Measurements from ENCODE around the gene OR5M10.

OR5M10 gene

GRCh38 chr11:56543739-56544138, 33.8 kb downstream of the OR5M10 start:
- no peak overlapping the region for H3K4me3 ChIP-seq (ENCODE audit: low read depth, low read length)
- no peak for DNase-seq (ENCODE audit: low read depth)
- no peak for TF ChIP-seq CTCF (IDR thresholded peaks at IDR 0.05; ENCODE audit: control insufficient read depth, extremely low read depth, insufficient read depth)

- DNase-seq (ENCODE audit: low read depth) = no peak
- H3K4me3 ChIP-seq (ENCODE audit: low read depth, low read length) = no peak within 1 kb of the TSS
- TF ChIP-seq CTCF (IDR thresholded peaks at IDR 0.05; ENCODE audit: control insufficient read depth, extremely low read depth, insufficient read depth) = no peak
Observed at GRCh38 chr11:56543157-56543556, 34.4 kb downstream of the OR5M10 start, which contains the start of gene OR5M11. OR5M11 (minus strand) TSS chr11:56543257; CDS start chr11:56543257, 0 bp downstream.

- DNase-seq (ENCODE audit: low read depth) = peak; percentile 75
- no peak overlapping the region for H3K4me3 ChIP-seq (ENCODE audit: low read depth, low read length)
- no peak for TF ChIP-seq CTCF (IDR thresholded peaks at IDR 0.05; ENCODE audit: control insufficient read depth, extremely low read depth, insufficient read depth)
Observed at GRCh38 chr11:56533054-56533740, 44.3 kb downstream of the OR5M10 start.

- H3K4me3 ChIP-seq (ENCODE audit: low read depth, low read length) = no peak overlapping the region
- no peak for TF ChIP-seq CTCF (IDR thresholded peaks at IDR 0.05; ENCODE audit: control insufficient read depth, extremely low read depth, insufficient read depth)
- no peak for DNase-seq (ENCODE audit: low read depth)
Observed at GRCh38 chr11:56531856-56532255, 45.7 kb downstream of the OR5M10 start.
